Hepatocyte (in vitro differentiated cells): ENCODE measurements around the gene DDX21. TPM values are rescaled to one million over a fixed set of nuclear protein-coding genes. Genes with fewer than 3 reads are reported as not detected.
"Not testable (repeated sequence)": the region's sequence is repeated elsewhere in the genome, so short reads cannot be mapped to it uniquely, and the experiment has no call there.

Experiments used
- DNase-seq: peaks from one replicate; pipeline ENCODE4 v3.0.0-alpha.2; 2016; ENCODE audit warnings: low spot score
- H2AFZ ChIP-seq: fragments of 200-600 bp; sonication (generic); 2 replicates; pipeline ENCODE4 v1.6.0; 2016; ENCODE audit warnings: antibody characterized with exemption, mild to moderate bottlenecking
- H3K27ac ChIP-seq: fragments of 200-600 bp; sonication (generic); 2 replicates; pipeline ENCODE4 v1.5.1; 2016; ENCODE audit warnings: mild to moderate bottlenecking
- H3K27me3 ChIP-seq: fragments of 200-600 bp; sonication (generic); 2 replicates; pipeline ENCODE4 v1.6.1; 2016
- H3K36me3 ChIP-seq: fragments of 200-600 bp; sonication (generic); replicated peaks from 2 replicates; pipeline ENCODE4 v1.5.1; 2016; ENCODE audit warnings: low read depth; ENCODE audit not compliant: insufficient read depth
- H3K4me1 ChIP-seq: fragments of 200-600 bp; sonication (generic); 2 replicates; pipeline ENCODE4 v1.5.1; 2016; ENCODE audit warnings: mild to moderate bottlenecking, moderate library complexity; ENCODE audit not compliant: insufficient read depth
- H3K4me2 ChIP-seq: fragments of 200-600 bp; sonication (generic); 2 replicates; pipeline ENCODE4 v1.6.0; 2016
- H3K4me3 ChIP-seq: fragments of 200-600 bp; sonication (generic); 2 replicates; pipeline ENCODE4 v1.5.1; 2016; ENCODE audit warnings: mild to moderate bottlenecking
- H3K79me2 ChIP-seq: fragments of 200-600 bp; sonication (generic); 2 replicates; pipeline ENCODE4 v1.6.0; 2017; ENCODE audit warnings: mild to moderate bottlenecking
- H3K9me2 ChIP-seq: fragments of 200-600 bp; sonication (generic); replicated peaks from 2 replicates; pipeline ENCODE4 v1.6.0; 2017; ENCODE audit warnings: mild to moderate bottlenecking; ENCODE audit not compliant: insufficient read depth
- H3K9me3 ChIP-seq: fragments of 200-600 bp; sonication (generic); 2 replicates; pipeline ENCODE4 v1.5.1; 2016; ENCODE audit warnings: low read depth, mild to moderate bottlenecking
- H4K20me1 ChIP-seq: fragments of 200-600 bp; sonication (generic); 2 replicates; pipeline ENCODE4 v1.6.0; 2016; ENCODE audit warnings: mild to moderate bottlenecking; ENCODE audit not compliant: insufficient read depth, poor library complexity, severe bottlenecking
- EZH2 ChIP-seq: fragments of 200-600 bp; sonication (generic); IDR thresholded peaks from 2 replicates; pipeline ENCODE4 v1.6.1; 2016; ENCODE audit warnings: antibody characterized with exemption, mild to moderate bottlenecking, borderline replicate concordance
- EZH2phosphoT487 ChIP-seq: fragments of 200-600 bp; sonication (generic); IDR thresholded peaks from one replicate; pipeline ENCODE4 v1.6.1; 2018; ENCODE audit warnings: antibody characterized with exemption, mild to moderate bottlenecking, low read depth, moderate library complexity; ENCODE audit not compliant: unreplicated experiment, severe bottlenecking
- whole genome bisulfite sequencing: methylation state at CpG from one replicate; pipeline ENCODE4 v1.1.6; 2016; ENCODE audit warnings: low lambda C conversion rate; ENCODE audit errors: missing lambda C conversion rate; 5-methylcytosine and 5-hydroxymethylcytosine counted together
- polyA plus RNA-seq: library from polyadenylated mRNA; unstranded; fragments of >200 nt; fragmentation: Nextera tagmentation; extraction: Ambion mirVana; gene quantifications from 2 replicates; pipeline ENCODE4 v1.2.1, GENCODE V29; 2016
- total RNA-seq: library from RNA; depleted of rRNA; stranded (reverse); fragments of >200 nt; gene quantifications from 2 replicates; pipeline ENCODE4 v1.2.3, GENCODE V29; 2014
- TF ChIP-seq, protein P1 (sequence below): fragments of 200-600 bp; sonication (generic); IDR thresholded peaks from 2 replicates; pipeline ENCODE4 v1.5.1; 2016; ENCODE audit warnings: antibody characterized with exemption, mild to moderate bottlenecking; ENCODE audit not compliant: poor library complexity

Gene DDX21
- total and polyA plus RNA-seq, 2 experiments from 2014 or later: 15.8 to 55.7 TPM

DNA sequence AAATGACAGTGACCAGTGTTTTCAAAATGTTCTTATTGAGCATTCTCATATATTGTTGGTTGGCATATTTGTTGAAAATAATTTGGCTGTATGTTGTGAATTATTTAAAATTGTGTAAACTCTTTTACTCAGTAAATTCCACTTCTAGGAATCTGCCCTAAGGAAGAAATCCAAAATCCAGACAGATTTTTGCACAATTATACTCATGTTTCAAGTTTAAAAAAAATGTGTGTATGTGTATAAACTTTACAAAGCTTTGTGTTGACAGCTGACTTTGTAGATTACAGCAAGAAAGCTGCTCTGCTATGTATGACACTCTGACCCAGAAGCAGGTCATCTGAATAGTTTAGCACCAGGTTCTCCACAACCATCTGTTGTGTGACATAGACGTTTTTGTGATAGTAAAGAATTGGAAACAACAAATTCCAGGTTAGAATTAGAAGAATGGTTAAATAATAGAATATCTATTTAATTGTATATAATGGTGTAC, 54.2 kb downstream of the DDX21 start:
- Histone ChIP-seq H3K27ac (no peak overlapping the region), H3K9me2 (no peaks in the 10 kb centered on the region), H3K27me3 (no peaks in the 10 kb centered on the region), H3K9me3 (no peaks in the 10 kb centered on the region), H3K79me2 (peaks cover 3% of the 10 kb centered on the region), H3K4me1 (no peaks in the 10 kb centered on the region), H4K20me1 (no peaks in the 10 kb centered on the region), H3K36me3 (peaks cover 6% of the 10 kb centered on the region), H3K4me3 (no peak overlapping the region), H3K4me2 (no peak overlapping the region), H2AFZ (no peak overlapping the region)
- 58% methylated on average over 1 of the region's 1 CpG for WGBS
- TF ChIP-seq EZH2: no peak
- TF ChIP-seq EZH2phosphoT487: no peak
- TF ChIP-seq, protein P1, sequence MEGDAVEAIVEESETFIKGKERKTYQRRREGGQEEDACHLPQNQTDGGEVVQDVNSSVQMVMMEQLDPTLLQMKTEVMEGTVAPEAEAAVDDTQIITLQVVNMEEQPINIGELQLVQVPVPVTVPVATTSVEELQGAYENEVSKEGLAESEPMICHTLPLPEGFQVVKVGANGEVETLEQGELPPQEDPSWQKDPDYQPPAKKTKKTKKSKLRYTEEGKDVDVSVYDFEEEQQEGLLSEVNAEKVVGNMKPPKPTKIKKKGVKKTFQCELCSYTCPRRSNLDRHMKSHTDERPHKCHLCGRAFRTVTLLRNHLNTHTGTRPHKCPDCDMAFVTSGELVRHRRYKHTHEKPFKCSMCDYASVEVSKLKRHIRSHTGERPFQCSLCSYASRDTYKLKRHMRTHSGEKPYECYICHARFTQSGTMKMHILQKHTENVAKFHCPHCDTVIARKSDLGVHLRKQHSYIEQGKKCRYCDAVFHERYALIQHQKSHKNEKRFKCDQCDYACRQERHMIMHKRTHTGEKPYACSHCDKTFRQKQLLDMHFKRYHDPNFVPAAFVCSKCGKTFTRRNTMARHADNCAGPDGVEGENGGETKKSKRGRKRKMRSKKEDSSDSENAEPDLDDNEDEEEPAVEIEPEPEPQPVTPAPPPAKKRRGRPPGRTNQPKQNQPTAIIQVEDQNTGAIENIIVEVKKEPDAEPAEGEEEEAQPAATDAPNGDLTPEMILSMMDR: no peak
- DNase-seq: no peak

DNA sequence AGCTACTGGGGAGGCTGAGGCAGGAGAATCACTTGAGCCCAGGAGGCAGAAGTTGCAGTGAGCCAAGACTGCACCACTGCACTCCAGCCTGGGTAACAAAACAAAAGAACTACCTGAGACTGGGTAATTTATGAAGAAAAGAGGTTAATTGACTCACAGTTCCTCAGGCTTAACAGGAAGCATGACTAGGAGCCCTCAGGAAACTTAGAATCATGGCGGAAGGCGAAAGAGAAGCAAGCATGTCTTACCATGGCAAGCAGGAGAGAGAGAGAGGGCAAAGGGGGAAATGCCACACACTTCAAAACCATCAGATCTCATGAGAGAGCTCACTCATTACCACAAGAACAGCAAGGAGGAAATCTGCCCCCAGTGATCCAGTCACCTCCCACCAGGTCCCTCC, 56.8 kb downstream of the DDX21 start:
- H3K4me3 ChIP-seq, H4K20me1 ChIP-seq, H3K9me3 ChIP-seq, H3K27ac ChIP-seq, H3K27me3 ChIP-seq, H3K9me2 ChIP-seq, H3K36me3 ChIP-seq, H3K4me1 ChIP-seq, H2AFZ ChIP-seq, H3K4me2 ChIP-seq, DNase-seq, H3K79me2 ChIP-seq: not testable (repeated sequence)
- WGBS: 98% methylated on average over 2 of the region's 2 CpGs

DNA sequence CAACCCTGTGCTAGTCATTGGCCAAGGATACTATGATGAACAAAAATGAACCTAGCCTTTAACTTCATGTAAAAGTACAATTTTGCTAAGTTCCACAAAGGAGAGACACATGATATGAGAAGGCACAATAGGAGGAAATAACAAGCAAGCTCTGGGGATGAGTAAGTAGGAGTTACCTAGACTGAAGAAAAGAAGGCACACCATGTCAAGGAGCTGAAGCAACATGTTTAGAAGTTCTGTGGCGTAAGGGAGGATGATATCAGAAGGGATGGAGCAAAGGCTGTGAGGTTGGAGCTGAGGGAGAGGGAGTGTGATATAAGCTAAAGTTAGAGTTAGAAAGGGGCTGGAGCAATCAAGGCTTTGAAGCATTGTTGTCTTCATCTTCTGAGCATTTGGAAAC, 58.2 kb downstream of the DDX21 start:
- no peak overlapping the region for H2AFZ ChIP-seq
- DNase-seq: no peak
- no peaks in the 10 kb centered on the region for H3K4me1 ChIP-seq
- H4K20me1 ChIP-seq: no peaks in the 10 kb centered on the region
- H3K36me3 ChIP-seq: no peaks in the 10 kb centered on the region
- TF ChIP-seq EZH2 (no peak), EZH2phosphoT487 (no peak)
- TF ChIP-seq, protein P1: no peak
- no peaks in the 10 kb centered on the region for H3K27me3 ChIP-seq
- no peaks in the 10 kb centered on the region for H3K79me2 ChIP-seq
- no peaks in the 10 kb centered on the region for H3K9me2 ChIP-seq
- no peaks in the 10 kb centered on the region for H3K9me3 ChIP-seq
- no peak overlapping the region for H3K4me2 ChIP-seq
- H3K4me3 ChIP-seq: no peak overlapping the region
- 97% methylated on average over 1 of the region's 1 CpG for WGBS
- no peak overlapping the region for H3K27ac ChIP-seq

DNA sequence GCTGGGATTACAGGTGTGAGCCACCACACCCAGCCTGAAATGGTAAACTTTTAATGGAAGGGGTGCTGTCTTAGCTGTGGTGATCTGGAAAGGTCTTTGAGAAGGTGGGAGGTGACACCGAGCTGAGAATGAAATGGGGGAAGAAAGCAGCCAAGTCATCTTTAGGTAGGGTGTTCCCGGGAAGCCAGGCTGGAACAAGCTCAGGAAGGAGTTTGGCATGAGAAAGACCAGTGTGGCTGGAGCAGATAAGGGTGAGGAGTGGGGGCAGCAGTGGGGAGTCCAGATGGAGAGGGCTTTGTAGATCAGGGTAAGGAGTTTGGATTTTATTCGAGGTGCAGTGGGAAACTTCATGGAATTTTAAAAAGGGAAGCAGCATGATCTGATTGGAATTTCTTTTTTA, 62.6 kb downstream of the DDX21 start:
- 78% methylated on average over 3 of the region's 3 CpGs for WGBS
- DNase-seq: no peak
- H3K4me2 ChIP-seq: peak overlapping the region; percentile 46

More for the DNA sequence above, 62.6 kb downstream of the DDX21 start:
- Histone ChIP-seq H3K36me3 (no peaks in the 10 kb centered on the region), H3K4me1 (no peaks in the 10 kb centered on the region), H3K79me2 (no peaks in the 10 kb centered on the region), H3K9me2 (no peaks in the 10 kb centered on the region), H3K27ac (no peak overlapping the region), H3K9me3 (no peaks in the 10 kb centered on the region), H4K20me1 (no peaks in the 10 kb centered on the region), H2AFZ (no peak overlapping the region), H3K4me3 (no peak overlapping the region), H3K27me3 (no peaks in the 10 kb centered on the region)
- TF ChIP-seq EZH2phosphoT487: no peak
- no peak for TF ChIP-seq EZH2
- TF ChIP-seq, protein P1: no peak
